ENCODE measurements around the gene RAP1GAP2.
A peak's percentile ranks its signal among the peaks of the same experiment; 100 is the strongest.

Gene RAP1GAP2

GRCh38 chr17:2975469-2975958 lies 179.3 kb downstream of the RAP1GAP2 start:
- DNase-seq (ENCODE audit: insufficient read length, low spot score), result no peak
- FAIRE-seq, result no peak
- TF ChIP-seq TAF1 (IDR thresholded peaks at IDR 0.05; ENCODE audit: low read depth, low read length), result no peak
- no peak for TF ChIP-seq POU2F2 (IDR thresholded peaks at IDR 0.05; ENCODE audit: low read depth, low read length)
- no peak for TF ChIP-seq POLR2AphosphoS5 (IDR thresholded peaks at IDR 0.05; ENCODE audit: low read depth, low read length)
- TF ChIP-seq PAX5 (IDR thresholded peaks at IDR 0.05; ENCODE audit: insufficient read depth, low read length, severe bottlenecking), result no peak
- no peak for TF ChIP-seq POLR2A (IDR thresholded peaks at IDR 0.05; ENCODE audit: low read depth, low read length)
- TF ChIP-seq SPI1 (IDR thresholded peaks at IDR 0.05; ENCODE audit: low read depth, low read length), result no peak

- FAIRE-seq, result no peak
- no peak for DNase-seq (ENCODE audit: insufficient read length, low spot score)
- TF ChIP-seq PAX5 (IDR thresholded peaks at IDR 0.05; ENCODE audit: insufficient read depth, low read length, severe bottlenecking), result no peak
- TF ChIP-seq SPI1 (IDR thresholded peaks at IDR 0.05; ENCODE audit: low read depth, low read length), result no peak
- no peak for TF ChIP-seq POLR2A (IDR thresholded peaks at IDR 0.05; ENCODE audit: low read depth, low read length)
- no peak for TF ChIP-seq POU2F2 (IDR thresholded peaks at IDR 0.05; ENCODE audit: low read depth, low read length)
- TF ChIP-seq POLR2AphosphoS5 (IDR thresholded peaks at IDR 0.05; ENCODE audit: low read depth, low read length), result no peak
- TF ChIP-seq TAF1 (IDR thresholded peaks at IDR 0.05; ENCODE audit: low read depth, low read length), result no peak
Observed at GRCh38 chr17:2977157-2977556, 180.9 kb downstream of the RAP1GAP2 start.

GRCh38 chr17:2978116-2978515 lies 181.9 kb downstream of the RAP1GAP2 start:
- no peak for DNase-seq (ENCODE audit: insufficient read length, low spot score)
- no peak for FAIRE-seq
- no peak for TF ChIP-seq POU2F2 (IDR thresholded peaks at IDR 0.05; ENCODE audit: low read depth, low read length)
- TF ChIP-seq PAX5 (IDR thresholded peaks at IDR 0.05; ENCODE audit: insufficient read depth, low read length, severe bottlenecking), result no peak
- TF ChIP-seq POLR2A (IDR thresholded peaks at IDR 0.05; ENCODE audit: low read depth, low read length), result no peak
- TF ChIP-seq SPI1 (IDR thresholded peaks at IDR 0.05; ENCODE audit: low read depth, low read length), result no peak
- no peak for TF ChIP-seq TAF1 (IDR thresholded peaks at IDR 0.05; ENCODE audit: low read depth, low read length)
- TF ChIP-seq POLR2AphosphoS5 (IDR thresholded peaks at IDR 0.05; ENCODE audit: low read depth, low read length), result no peak

GRCh38 chr17:2978991-2979390 lies 182.8 kb downstream of the RAP1GAP2 start:
- FAIRE-seq (no peak), DNase-seq (ENCODE audit: insufficient read length, low spot score) (no peak)
- TF ChIP-seq PAX5 (IDR thresholded peaks at IDR 0.05; ENCODE audit: insufficient read depth, low read length, severe bottlenecking) (no peak), POU2F2 (IDR thresholded peaks at IDR 0.05; ENCODE audit: low read depth, low read length) (no peak), TAF1 (IDR thresholded peaks at IDR 0.05; ENCODE audit: low read depth, low read length) (no peak), POLR2AphosphoS5 (IDR thresholded peaks at IDR 0.05; ENCODE audit: low read depth, low read length) (no peak), POLR2A (IDR thresholded peaks at IDR 0.05; ENCODE audit: low read depth, low read length) (no peak), SPI1 (IDR thresholded peaks at IDR 0.05; ENCODE audit: low read depth, low read length) (no peak)

GRCh38 chr17:2980211-2980903 lies 184.1 kb downstream of the RAP1GAP2 start:
- FAIRE-seq, result peak; percentile 31

GRCh38 chr17:2980904-2981246 lies 184.6 kb downstream of the RAP1GAP2 start:
- FAIRE-seq (no peak), DNase-seq (ENCODE audit: insufficient read length, low spot score) (no peak)
- TF ChIP-seq TAF1 (IDR thresholded peaks at IDR 0.05; ENCODE audit: low read depth, low read length) (no peak), SPI1 (IDR thresholded peaks at IDR 0.05; ENCODE audit: low read depth, low read length) (no peak), POU2F2 (IDR thresholded peaks at IDR 0.05; ENCODE audit: low read depth, low read length) (no peak), POLR2AphosphoS5 (IDR thresholded peaks at IDR 0.05; ENCODE audit: low read depth, low read length) (no peak), POLR2A (IDR thresholded peaks at IDR 0.05; ENCODE audit: low read depth, low read length) (no peak)

More at GRCh38 chr17:2980211-2980903, 184.1 kb downstream of the RAP1GAP2 start:
- TF ChIP-seq POU2F2 (IDR thresholded peaks at IDR 0.05; ENCODE audit: low read depth, low read length) (no peak), POLR2A (IDR thresholded peaks at IDR 0.05; ENCODE audit: low read depth, low read length) (no peak), PAX5 (IDR thresholded peaks at IDR 0.05; ENCODE audit: insufficient read depth, low read length, severe bottlenecking) (no peak), TAF1 (IDR thresholded peaks at IDR 0.05; ENCODE audit: low read depth, low read length) (no peak), POLR2AphosphoS5 (IDR thresholded peaks at IDR 0.05; ENCODE audit: low read depth, low read length) (no peak), SPI1 (IDR thresholded peaks at IDR 0.05; ENCODE audit: low read depth, low read length) (no peak)
- DNase-seq (ENCODE audit: insufficient read length, low spot score), result no peak

GRCh38 chr17:2981325-2981724 lies 185.1 kb downstream of the RAP1GAP2 start:
- FAIRE-seq, result no peak

GRCh38 chr17:2982854-2983253 lies 186.6 kb downstream of the RAP1GAP2 start:
- TF ChIP-seq PAX5 (IDR thresholded peaks at IDR 0.05; ENCODE audit: insufficient read depth, low read length, severe bottlenecking) (no peak), POLR2AphosphoS5 (IDR thresholded peaks at IDR 0.05; ENCODE audit: low read depth, low read length) (no peak), SPI1 (IDR thresholded peaks at IDR 0.05; ENCODE audit: low read depth, low read length) (no peak), TAF1 (IDR thresholded peaks at IDR 0.05; ENCODE audit: low read depth, low read length) (no peak), POLR2A (IDR thresholded peaks at IDR 0.05; ENCODE audit: low read depth, low read length) (no peak), POU2F2 (IDR thresholded peaks at IDR 0.05; ENCODE audit: low read depth, low read length) (no peak)
- FAIRE-seq, result no peak
- DNase-seq (ENCODE audit: insufficient read length, low spot score), result no peak

More at GRCh38 chr17:2981325-2981724, 185.1 kb downstream of the RAP1GAP2 start:
- no peak for TF ChIP-seq TAF1 (IDR thresholded peaks at IDR 0.05; ENCODE audit: low read depth, low read length)
- TF ChIP-seq POLR2A (IDR thresholded peaks at IDR 0.05; ENCODE audit: low read depth, low read length), result no peak
- TF ChIP-seq POU2F2 (IDR thresholded peaks at IDR 0.05; ENCODE audit: low read depth, low read length), result no peak
- no peak for DNase-seq (ENCODE audit: insufficient read length, low spot score)

- no peak for TF ChIP-seq PAX5 (IDR thresholded peaks at IDR 0.05; ENCODE audit: insufficient read depth, low read length, severe bottlenecking)
- no peak for TF ChIP-seq TAF1 (IDR thresholded peaks at IDR 0.05; ENCODE audit: low read depth, low read length)
- no peak for TF ChIP-seq SPI1 (IDR thresholded peaks at IDR 0.05; ENCODE audit: low read depth, low read length)
- no peak for TF ChIP-seq POLR2A (IDR thresholded peaks at IDR 0.05; ENCODE audit: low read depth, low read length)
- no peak for TF ChIP-seq POU2F2 (IDR thresholded peaks at IDR 0.05; ENCODE audit: low read depth, low read length)
- TF ChIP-seq POLR2AphosphoS5 (IDR thresholded peaks at IDR 0.05; ENCODE audit: low read depth, low read length), result no peak
- FAIRE-seq, result no peak
- DNase-seq (ENCODE audit: insufficient read length, low spot score), result no peak
Observed at GRCh38 chr17:2983255-2983654, 187.0 kb downstream of the RAP1GAP2 start.
